SK-N-SH treated with all-trans-retinoic acid at 6 μM for 48 hours (cell line): ENCODE results near the gene USP36.

Experiments used
- ATAC-seq: fragments of 200-7000 bp; cut with Tn5 transposase; 3 replicates; pipeline ENCODE4 v1.9.1; 2020; ENCODE audit warnings: mild to moderate bottlenecking, moderate library complexity
- ARNTL ChIP-seq: fragments of 450-650 bp; formaldehyde crosslinking; IDR thresholded peaks from 2 replicates; pipeline ENCODE4 v1.5.0; 2020; ENCODE audit warnings: low read depth, mild to moderate bottlenecking, moderate library complexity, borderline replicate concordance
- BACH2 ChIP-seq: fragments of 250-450 bp; sonication (Bioruptor Pico); IDR thresholded peaks from 2 replicates; pipeline ENCODE4 v1.9.0; 2021; ENCODE audit warnings: mild to moderate bottlenecking, borderline replicate concordance
- CREB5 ChIP-seq: fragments of 250-450 bp; sonication (Bioruptor Pico); IDR thresholded peaks from 2 replicates; pipeline ENCODE4 v1.5.1; 2020; ENCODE audit warnings: low read depth, mild to moderate bottlenecking, moderate library complexity
- CSDC2 ChIP-seq: fragments of 250-450 bp; sonication (Bioruptor Pico); IDR thresholded peaks from 2 replicates; pipeline ENCODE4 v1.5.0; 2020; ENCODE audit warnings: mild to moderate bottlenecking, moderate library complexity
- CSRNP3 ChIP-seq: fragments of 250-450 bp; sonication (Bioruptor Pico); IDR thresholded peaks from 2 replicates; pipeline ENCODE4 v1.5.1; 2021; ENCODE audit warnings: mild to moderate bottlenecking, moderate library complexity
- ESRRG ChIP-seq: fragments of 250-450 bp; sonication (Bioruptor Pico); IDR thresholded peaks from 2 replicates; pipeline ENCODE4 v1.6.1; 2021; ENCODE audit warnings: mild to moderate bottlenecking
- GLIS3 ChIP-seq: fragments of 250-450 bp; sonication (Bioruptor Pico); IDR thresholded peaks from 2 replicates; pipeline ENCODE4 v1.5.0; 2020; ENCODE audit warnings: mild to moderate bottlenecking, moderate library complexity
- ISL1 ChIP-seq: fragments of 250-450 bp; sonication (Bioruptor Pico); IDR thresholded peaks from 2 replicates; pipeline ENCODE4 v2.1.2; 2022; ENCODE audit warnings: mild to moderate bottlenecking, moderate library complexity
- OSR1 ChIP-seq: fragments of 250-450 bp; sonication (Bioruptor Pico); IDR thresholded peaks from 2 replicates; pipeline ENCODE4 v1.8.0; 2022; ENCODE audit warnings: moderate library complexity, mild to moderate bottlenecking, inconsistent platforms
- PATZ1 ChIP-seq: fragments of 250-450 bp; sonication (Bioruptor Pico); IDR thresholded peaks from 2 replicates; pipeline ENCODE4 v1.8.0; 2020; ENCODE audit warnings: mild to moderate bottlenecking, moderate library complexity, borderline replicate concordance
- POU6F1 ChIP-seq: fragments of 250-450 bp; sonication (Bioruptor Pico); IDR thresholded peaks from 2 replicates; pipeline ENCODE4 v1.8.0; 2021; ENCODE audit warnings: low read depth, mild to moderate bottlenecking, moderate library complexity, borderline replicate concordance
- PPARA ChIP-seq: fragments of 250-450 bp; sonication (Bioruptor Pico); IDR thresholded peaks from 2 replicates; pipeline ENCODE4 v1.5.0; 2020; ENCODE audit warnings: mild to moderate bottlenecking, borderline replicate concordance
- RARB ChIP-seq: fragments of 250-450 bp; sonication (Bioruptor Pico); IDR thresholded peaks from 2 replicates; pipeline ENCODE4 v1.8.0; 2021; ENCODE audit warnings: mild to moderate bottlenecking, moderate library complexity
- SNAI2 ChIP-seq: fragments of 250-450 bp; sonication (Bioruptor Pico); IDR thresholded peaks from 2 replicates; pipeline ENCODE4 v1.5.0; 2020; ENCODE audit warnings: mild to moderate bottlenecking, moderate library complexity
- TCF4 ChIP-seq: fragments of 250-450 bp; sonication (Bioruptor Pico); IDR thresholded peaks from 2 replicates; pipeline ENCODE4 v1.8.0; 2021; ENCODE audit warnings: mild to moderate bottlenecking, moderate library complexity, borderline replicate concordance
- TOX ChIP-seq: fragments of 250-450 bp; sonication (Bioruptor Pico); IDR thresholded peaks from 2 replicates; pipeline ENCODE4 v1.8.0; 2021; ENCODE audit warnings: mild to moderate bottlenecking, moderate library complexity, borderline replicate concordance
- ZC3H10 ChIP-seq: fragments of 250-450 bp; sonication (Bioruptor Pico); IDR thresholded peaks from 2 replicates; pipeline ENCODE4 v1.5.1; 2021; ENCODE audit warnings: mild to moderate bottlenecking, moderate library complexity
- ZFP3 ChIP-seq: fragments of 250-450 bp; sonication (Bioruptor Pico); IDR thresholded peaks from 2 replicates; pipeline ENCODE4 v1.5.0; 2020; ENCODE audit warnings: mild to moderate bottlenecking, moderate library complexity
- ZNF565 ChIP-seq: fragments of 450-650 bp; formaldehyde crosslinking; conservative IDR thresholded peaks from 2 replicates; pipeline ENCODE4 v1.5.0; 2020; ENCODE audit warnings: low read depth, mild to moderate bottlenecking, moderate library complexity
- ZNF8 ChIP-seq: fragments of 450-650 bp; formaldehyde crosslinking; IDR thresholded peaks from 2 replicates; pipeline ENCODE4 v1.5.0; 2020; ENCODE audit warnings: mild to moderate bottlenecking, moderate library complexity
- TF ChIP-seq, protein P1 (sequence below): fragments of 250-450 bp; sonication (Bioruptor Pico); IDR thresholded peaks from 2 replicates; pipeline ENCODE4 v1.5.0; 2020; ENCODE audit warnings: mild to moderate bottlenecking, moderate library complexity

Gene USP36

GRCh38 chr17:78781893-78782304, 58.7 kb downstream of the USP36 start, which contains the start of gene CYTH1:
TSS of gene CYTH1 (minus strand) at chr17:78782273. CDS start at chr17:78782223, 50 bp downstream.
- ATAC-seq = peak; percentile 5

GRCh38 chr17:78781104-78781892, 59.3 kb downstream of the USP36 start:
- TF ChIP-seq CREB5 (CRISPR knock-in tag) (no peak), OSR1 (CRISPR knock-in tag) (no peak), ISL1 (CRISPR knock-in tag) (no peak), SNAI2 (CRISPR knock-in tag) (no peak), ZFP3 (CRISPR knock-in tag) (no peak), GLIS3 (CRISPR knock-in tag) (no peak), ZNF8 (no peak), ZNF565 (CRISPR knock-in tag) (no peak)
- peak; percentile 50 for ATAC-seq

More at GRCh38 chr17:78781893-78782304, 58.7 kb downstream of the USP36 start, which contains the start of gene CYTH1:
- TF ChIP-seq ZFP3 (CRISPR knock-in tag) (no peak), PATZ1 (CRISPR knock-in tag) (no peak), GLIS3 (CRISPR knock-in tag) (no peak), ZNF8 (no peak), TOX (no peak), TCF4 (CRISPR knock-in tag) (no peak), ZC3H10 (CRISPR knock-in tag) (no peak), ARNTL (CRISPR knock-in tag) (no peak), RARB (CRISPR knock-in tag) (no peak), CREB5 (CRISPR knock-in tag) (no peak), ZNF565 (CRISPR knock-in tag) (no peak), PPARA (CRISPR knock-in tag) (no peak), CSRNP3 (CRISPR knock-in tag) (no peak), OSR1 (CRISPR knock-in tag) (no peak), BACH2 (CRISPR knock-in tag) (no peak), SNAI2 (CRISPR knock-in tag) (no peak), POU6F1 (CRISPR knock-in tag) (no peak), ESRRG (CRISPR knock-in tag) (no peak), CSDC2 (CRISPR knock-in tag) (no peak)
- TF ChIP-seq, protein P1, sequence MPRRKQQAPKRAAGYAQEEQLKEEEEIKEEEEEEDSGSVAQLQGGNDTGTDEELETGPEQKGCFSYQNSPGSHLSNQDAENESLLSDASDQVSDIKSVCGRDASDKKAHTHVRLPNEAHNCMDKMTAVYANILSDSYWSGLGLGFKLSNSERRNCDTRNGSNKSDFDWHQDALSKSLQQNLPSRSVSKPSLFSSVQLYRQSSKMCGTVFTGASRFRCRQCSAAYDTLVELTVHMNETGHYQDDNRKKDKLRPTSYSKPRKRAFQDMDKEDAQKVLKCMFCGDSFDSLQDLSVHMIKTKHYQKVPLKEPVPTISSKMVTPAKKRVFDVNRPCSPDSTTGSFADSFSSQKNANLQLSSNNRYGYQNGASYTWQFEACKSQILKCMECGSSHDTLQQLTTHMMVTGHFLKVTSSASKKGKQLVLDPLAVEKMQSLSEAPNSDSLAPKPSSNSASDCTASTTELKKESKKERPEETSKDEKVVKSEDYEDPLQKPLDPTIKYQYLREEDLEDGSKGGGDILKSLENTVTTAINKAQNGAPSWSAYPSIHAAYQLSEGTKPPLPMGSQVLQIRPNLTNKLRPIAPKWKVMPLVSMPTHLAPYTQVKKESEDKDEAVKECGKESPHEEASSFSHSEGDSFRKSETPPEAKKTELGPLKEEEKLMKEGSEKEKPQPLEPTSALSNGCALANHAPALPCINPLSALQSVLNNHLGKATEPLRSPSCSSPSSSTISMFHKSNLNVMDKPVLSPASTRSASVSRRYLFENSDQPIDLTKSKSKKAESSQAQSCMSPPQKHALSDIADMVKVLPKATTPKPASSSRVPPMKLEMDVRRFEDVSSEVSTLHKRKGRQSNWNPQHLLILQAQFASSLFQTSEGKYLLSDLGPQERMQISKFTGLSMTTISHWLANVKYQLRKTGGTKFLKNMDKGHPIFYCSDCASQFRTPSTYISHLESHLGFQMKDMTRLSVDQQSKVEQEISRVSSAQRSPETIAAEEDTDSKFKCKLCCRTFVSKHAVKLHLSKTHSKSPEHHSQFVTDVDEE = no peak
